ENCODE measurements around the gene STX8.

The STX8 gene

GRCh38 chr17:9334536-9335446 is 240.8 kb downstream of the STX8 start:
- DNase-seq = no peak

- DNase-seq = no peak
These were observed 243.5 kb downstream of the STX8 start for GRCh38 chr17:9332132-9332494.

GRCh38 chr17:9331279-9332131 is 244.1 kb downstream of the STX8 start:
- no peak for DNase-seq

- DNase-seq = no peak
These were observed 244.9 kb downstream of the STX8 start for GRCh38 chr17:9330611-9331271.

- no peak for DNase-seq
These were observed 245.5 kb downstream of the STX8 start for GRCh38 chr17:9330141-9330540.

- DNase-seq = no peak
These were observed 246.2 kb downstream of the STX8 start for GRCh38 chr17:9329251-9329921.

- DNase-seq = no peak
These were observed 250.8 kb downstream of the STX8 start for GRCh38 chr17:9324864-9325263.

GRCh38 chr17:9322326-9322725 is 253.3 kb downstream of the STX8 start:
- no peak for DNase-seq

GRCh38 chr17:9321890-9322289 is 253.7 kb downstream of the STX8 start:
- no peak for DNase-seq

GRCh38 chr17:9315360-9315759 is 260.3 kb downstream of the STX8 start:
- DNase-seq = no peak

GRCh38 chr17:9313346-9313745 is 262.3 kb downstream of the STX8 start:
- DNase-seq = no peak

GRCh38 chr17:9309216-9309615 is 266.4 kb downstream of the STX8 start:
- no peak for DNase-seq

GRCh38 chr17:9308069-9308468 is 267.6 kb downstream of the STX8 start:
- no peak for DNase-seq

GRCh38 chr17:9307313-9307998 is 268.2 kb downstream of the STX8 start:
- no peak for DNase-seq

GRCh38 chr17:9306086-9306485 is 269.5 kb downstream of the STX8 start:
- no peak for DNase-seq

GRCh38 chr17:9299695-9300094 is 275.9 kb downstream of the STX8 start:
- DNase-seq = no peak

GRCh38 chr17:9298776-9299295 is 276.8 kb downstream of the STX8 start:
- no peak for DNase-seq

GRCh38 chr17:9298135-9298534 is 277.5 kb downstream of the STX8 start:
- no peak for DNase-seq

GRCh38 chr17:9294661-9295210 is 280.9 kb downstream of the STX8 start:
- no peak for DNase-seq

- DNase-seq = no peak
These were observed 283.1 kb downstream of the STX8 start for GRCh38 chr17:9292561-9292941.

GRCh38 chr17:9291912-9292560 is 283.6 kb downstream of the STX8 start:
- no peak for DNase-seq

All from NCI-H1436 (cell line).